HG03108 (cell line): ENCODE data around the gene PPP3CA.

Experiments
- ATAC-seq: cut with Tn5 transposase; IDR thresholded peaks from one replicate; pipeline ENCODE4 v1.9.1; 2021; ENCODE audit warnings: moderate library complexity; ENCODE audit not compliant: unreplicated experiment

Gene PPP3CA

GRCh38 chr4:101332424-101332823 lies 14.9 kb downstream of the PPP3CA start:
- no peak for ATAC-seq

DNA sequence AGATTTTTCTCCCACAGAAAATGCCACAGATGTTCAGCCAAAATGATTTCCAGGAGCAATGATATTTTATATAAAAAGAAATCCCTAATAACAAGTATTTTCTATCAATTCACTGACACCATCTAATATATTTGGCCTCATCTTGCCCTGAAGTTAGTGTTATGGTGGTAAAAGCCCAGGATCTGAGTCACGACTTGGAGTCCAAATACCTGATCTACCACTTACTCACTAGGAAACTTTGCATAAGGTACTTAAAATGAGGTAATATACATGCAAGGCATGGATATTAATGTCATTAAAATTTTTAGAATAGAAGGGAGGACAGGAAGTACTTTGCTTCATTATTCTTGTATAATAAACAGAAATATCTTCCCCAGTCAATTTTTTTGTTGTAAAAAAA lies 16.3 kb downstream of the PPP3CA start:
- no peak for ATAC-seq

- ATAC-seq: no peak
These were observed 17.7 kb downstream of the PPP3CA start for GRCh38 chr4:101329592-101329991.

GRCh38 chr4:101328063-101328602 lies 19.2 kb downstream of the PPP3CA start:
- ATAC-seq: peak; percentile 84

GRCh38 chr4:101326576-101326975 lies 20.8 kb downstream of the PPP3CA start:
- no peak for ATAC-seq

DNA sequence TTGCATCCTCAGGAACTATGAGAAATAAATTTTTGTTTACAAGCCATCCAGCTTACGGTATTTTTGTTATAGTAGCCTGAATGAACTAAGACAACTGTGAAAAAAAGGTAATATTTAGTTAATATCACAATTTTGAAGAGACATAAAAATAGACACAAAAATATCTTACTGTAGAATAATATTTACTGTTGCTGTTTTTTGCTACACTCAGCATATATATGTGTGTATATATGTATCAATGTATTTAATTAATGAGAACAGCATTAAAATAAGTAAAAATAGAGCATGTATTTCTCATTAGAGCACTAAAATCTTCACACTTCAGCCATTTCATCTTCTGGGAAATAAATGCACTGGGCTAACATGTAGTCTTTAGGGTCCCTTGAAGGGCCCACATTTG lies 24.6 kb downstream of the PPP3CA start:
- ATAC-seq: no peak

DNA sequence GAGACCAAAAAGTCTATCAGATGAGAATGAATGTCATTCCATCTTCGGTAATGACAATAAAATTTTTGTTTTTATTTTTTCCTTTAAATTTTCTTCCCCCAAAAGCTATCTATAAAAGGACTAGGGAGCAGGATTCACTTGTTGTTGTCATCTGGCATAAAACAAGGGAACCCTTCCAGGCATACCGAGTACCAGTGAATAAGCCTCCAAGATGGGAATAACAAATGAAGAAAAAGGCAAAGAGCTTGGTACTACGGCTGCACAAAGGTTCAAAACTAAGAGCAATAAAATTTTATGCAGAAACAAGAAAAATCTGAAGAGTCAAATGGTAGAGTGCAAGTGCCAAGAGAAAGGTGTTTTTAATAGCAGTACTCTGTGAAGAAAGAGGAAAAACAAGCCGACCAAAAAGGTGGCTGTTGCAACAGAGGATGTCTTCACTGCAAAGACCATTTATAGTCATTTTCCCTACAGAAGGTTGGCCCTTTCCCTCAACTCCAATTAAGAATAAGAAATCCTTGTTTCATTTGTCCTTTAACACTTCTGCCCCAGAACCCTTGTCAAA lies 25.8 kb downstream of the PPP3CA start:
- ATAC-seq: no peak

DNA sequence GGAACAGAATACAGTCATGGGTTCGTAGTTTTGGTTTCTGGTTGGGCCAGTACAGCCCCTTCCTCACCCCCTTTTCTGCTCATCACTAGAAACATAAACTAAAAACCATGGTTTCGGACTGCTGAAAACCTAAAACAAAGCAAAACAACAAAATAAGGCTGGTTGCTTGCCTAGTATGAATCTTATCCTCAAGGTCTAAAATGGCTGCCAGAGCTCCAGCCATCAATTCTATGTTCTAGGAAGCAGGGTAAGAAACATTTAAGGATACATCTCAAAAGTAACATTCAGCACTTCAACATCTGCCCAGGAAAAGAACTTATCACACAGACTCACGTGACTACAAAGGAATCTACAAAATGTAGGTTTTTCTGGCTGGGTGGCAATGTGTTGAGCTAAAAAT lies 31.5 kb downstream of the PPP3CA start:
- no peak for ATAC-seq

DNA sequence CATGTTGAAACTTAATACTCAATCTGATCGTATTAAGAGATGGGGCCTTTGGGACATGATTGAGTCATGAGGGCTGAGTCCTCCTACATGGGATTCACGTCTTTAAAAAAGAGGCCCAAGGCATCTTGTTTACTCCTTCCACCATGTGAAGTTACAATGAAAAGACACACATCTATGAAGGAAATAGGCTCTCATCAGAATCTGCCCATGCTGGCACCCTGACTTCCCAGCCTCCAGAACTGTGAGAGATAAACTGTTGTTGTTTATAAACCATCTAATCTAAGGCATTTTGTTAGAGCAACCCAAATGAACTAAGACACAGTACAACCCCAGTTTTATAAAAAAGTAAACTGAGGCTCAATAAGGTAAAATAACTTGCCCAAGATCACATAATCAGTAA lies 32.3 kb downstream of the PPP3CA start:
- ATAC-seq: no peak

GRCh38 chr4:101309925-101310324 lies 37.4 kb downstream of the PPP3CA start:
- ATAC-seq: no peak

GRCh38 chr4:101307899-101308298 lies 39.4 kb downstream of the PPP3CA start:
- ATAC-seq: no peak

DNA sequence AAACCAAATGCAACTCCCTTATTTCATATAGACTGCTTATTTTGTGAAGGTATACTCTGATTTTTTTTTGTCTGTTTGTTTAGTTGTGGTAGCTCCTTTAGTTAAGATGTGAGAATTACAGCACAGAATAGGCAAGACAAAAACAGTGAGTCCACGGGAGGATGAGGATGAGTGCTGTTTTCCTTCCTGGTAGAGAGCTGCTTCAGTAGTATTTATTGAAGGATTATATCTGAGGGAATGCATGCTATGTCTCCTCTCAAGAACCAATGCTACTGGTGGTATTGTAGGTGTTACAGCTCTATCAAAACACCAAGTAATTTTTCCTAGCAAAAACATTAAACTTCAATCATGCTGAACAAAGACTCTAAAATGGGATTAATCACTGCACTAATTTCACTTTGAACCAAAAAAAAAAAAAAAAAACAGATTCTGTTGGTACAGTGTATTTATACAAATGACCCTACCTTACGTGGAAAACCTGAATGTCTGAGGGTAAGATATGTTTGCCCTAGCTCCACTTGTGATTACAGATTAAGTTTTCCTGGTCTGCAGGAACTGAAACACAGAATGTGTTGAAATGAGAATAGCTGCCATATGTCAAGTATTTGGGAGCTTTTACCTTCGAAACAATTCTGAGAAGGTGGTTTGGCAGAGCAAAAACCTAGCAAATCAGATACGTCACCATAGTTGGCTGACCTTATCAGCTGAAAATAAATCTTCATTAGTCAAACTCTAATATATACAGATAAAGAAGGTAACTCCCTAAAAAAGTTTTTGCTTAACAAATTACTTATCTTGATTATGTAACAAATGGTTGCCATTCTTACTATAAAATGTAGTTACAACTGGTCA lies 40.3 kb downstream of the PPP3CA start:
- ATAC-seq: peak; percentile 23

DNA sequence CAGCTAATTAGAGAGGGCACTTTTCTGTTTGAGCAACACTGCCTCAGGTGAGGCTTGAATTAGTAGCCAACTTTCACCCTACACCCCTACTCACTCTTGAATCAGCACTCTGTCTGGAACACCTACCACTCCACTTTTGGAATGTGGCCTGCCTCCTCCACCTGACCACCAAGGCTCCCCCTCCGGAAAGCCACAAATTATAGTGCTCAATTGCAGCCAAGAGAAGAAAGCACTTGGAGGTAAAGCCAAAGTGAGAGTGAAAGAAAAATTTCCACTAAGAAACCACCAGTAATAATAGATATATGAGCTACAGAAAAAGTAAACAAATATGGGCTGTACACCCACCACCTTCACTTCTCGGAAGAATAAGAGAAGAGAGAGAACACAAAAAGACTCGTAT lies 41.1 kb downstream of the PPP3CA start:
- ATAC-seq: peak; percentile 62

DNA sequence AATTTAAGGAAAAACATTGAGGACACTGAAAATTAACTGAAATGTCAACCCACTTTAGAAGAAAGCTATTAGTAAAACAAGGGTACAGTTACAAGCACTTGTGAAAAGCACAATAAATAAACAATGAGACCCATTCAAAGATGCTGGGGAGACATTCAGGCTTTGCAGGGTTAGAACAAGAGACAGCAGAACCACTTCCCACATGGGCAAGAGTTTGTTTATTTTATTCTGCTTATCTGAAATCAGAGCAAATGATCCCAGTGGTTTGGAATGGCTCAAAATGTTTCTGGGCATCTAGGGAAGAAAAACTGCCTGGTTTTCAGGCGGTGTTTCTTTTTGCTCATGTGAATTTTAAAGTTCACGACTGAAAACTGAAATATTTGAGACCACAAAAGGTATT lies 42.4 kb downstream of the PPP3CA start:
- no peak for ATAC-seq

- no peak for ATAC-seq
These were observed 47.3 kb downstream of the PPP3CA start for GRCh38 chr4:101299899-101300540.

DNA sequence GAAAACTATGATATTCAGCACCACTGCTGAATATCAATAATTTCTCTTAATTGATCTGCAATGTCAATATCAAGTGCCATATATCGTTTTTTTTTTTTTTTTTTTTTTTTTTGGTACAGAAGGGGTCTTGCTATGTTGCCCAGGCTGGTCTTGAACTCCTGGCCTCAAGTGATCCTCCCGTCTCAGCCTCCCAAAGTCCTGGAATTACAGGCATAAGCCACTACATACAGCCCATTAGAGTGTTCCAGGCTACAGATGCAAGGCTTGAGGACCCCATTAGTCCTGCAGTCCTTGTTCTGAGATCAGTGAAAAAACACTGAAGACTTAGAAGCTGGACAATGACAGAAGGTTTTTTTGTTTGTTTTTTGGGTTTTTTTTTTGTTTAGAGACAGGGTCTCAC lies 48.3 kb downstream of the PPP3CA start:
- ATAC-seq: no peak

- ATAC-seq: no peak
These were observed 51.6 kb downstream of the PPP3CA start for GRCh38 chr4:101295691-101296090.

DNA sequence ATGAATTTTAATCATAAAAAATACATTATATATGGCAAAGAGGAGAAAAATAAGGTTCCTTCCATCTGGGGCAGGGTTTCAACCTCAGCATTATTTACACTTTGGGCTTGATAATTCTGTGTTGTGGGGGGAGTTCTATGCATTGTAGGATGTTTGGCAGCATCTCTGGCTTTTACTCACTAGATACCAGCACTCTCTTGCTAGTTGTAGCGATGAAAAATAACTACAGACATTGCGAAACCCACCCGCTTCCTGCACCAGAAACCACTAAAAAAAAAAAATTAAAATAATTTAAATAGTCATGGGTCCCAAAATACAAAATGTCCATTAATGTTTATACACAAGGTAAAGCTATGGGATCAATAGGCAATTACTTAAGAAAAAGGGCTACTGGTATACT lies 52.7 kb downstream of the PPP3CA start:
- ATAC-seq: no peak

DNA sequence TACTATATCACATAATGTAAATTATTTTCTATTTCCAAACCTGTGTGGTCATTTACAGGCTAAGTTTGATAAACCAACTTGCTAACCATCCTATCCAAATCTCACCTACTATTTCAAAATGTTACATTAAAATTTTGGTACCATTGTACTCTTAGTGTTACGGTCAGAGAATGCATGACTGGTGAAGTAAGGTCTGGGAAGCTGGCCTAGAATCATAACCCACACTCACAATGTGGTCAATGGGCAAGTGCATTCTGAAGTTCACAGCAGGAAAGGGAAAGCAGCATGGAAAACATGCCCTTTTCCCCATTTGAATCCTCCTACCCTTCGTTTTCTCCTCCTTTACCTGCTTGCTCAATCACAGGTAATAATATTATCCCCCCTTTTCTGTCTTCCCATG lies 54.4 kb downstream of the PPP3CA start:
- ATAC-seq: no peak

DNA sequence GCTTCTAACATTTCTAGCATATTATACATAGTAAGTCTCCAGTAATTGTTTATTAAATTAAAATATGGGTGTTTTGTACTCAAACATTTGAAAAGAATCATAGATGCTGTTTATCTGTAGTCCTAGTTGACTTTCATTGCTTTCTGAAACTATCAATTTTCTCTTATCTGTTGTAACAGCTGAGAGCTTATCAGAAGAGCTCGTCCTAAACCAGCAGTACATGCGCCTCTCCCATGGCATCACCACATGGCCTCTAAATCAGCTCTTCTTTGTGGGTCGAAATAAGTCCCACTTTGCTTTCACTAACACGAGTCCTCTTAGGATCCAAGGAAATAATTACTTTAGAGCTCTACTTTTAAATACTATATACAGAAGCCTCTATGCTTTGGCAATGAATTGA lies 55.1 kb downstream of the PPP3CA start:
- ATAC-seq: no peak

DNA sequence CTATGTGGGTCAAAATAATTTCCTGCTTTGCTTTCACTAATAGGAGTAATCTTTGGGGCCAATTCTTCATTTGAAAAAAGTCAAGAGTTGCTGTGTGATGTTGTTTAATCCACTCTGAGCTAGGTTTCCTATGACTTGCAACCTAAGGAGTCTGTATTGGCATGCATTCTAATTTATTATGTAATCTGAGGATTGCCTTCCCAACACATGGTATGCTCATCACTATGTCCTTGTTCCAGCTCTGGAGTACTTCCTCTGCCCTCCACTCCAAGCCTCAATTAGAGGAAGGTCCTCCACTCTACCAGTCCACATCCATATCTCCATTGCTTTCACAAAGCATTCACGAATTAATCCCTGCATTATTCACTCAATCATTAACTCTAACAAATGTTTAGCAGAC lies 56.1 kb downstream of the PPP3CA start:
- ATAC-seq: no peak

DNA sequence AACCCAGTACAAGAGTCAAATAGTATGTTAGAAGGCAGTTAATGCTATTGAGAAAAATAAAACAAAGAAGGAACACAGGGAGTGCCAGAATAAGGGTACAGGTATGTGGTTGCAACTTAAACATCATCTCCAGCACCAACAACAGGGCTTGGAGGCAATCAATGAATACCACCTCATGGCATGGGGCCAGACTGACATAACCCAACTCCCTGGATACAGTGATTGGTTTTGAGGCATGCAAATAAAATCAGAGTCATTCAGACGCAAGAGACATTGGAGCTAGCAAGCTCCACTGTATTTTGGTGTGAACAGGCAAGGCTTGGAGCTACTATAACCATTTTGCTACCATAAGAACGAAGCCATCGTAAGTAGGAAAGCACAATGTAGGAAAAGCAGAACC lies 56.7 kb downstream of the PPP3CA start:
- ATAC-seq: no peak
